Left lung (tissue), 10 donors: ENCODE measurements around the gene PCDH19. TPM values are rescaled to one million over a fixed set of nuclear protein-coding genes. Genes with fewer than 3 reads are reported as not detected.

Source experiments
- ATAC-seq: fragments of 200-7000 bp; cut with Tn5 transposase; one replicate; pipeline ENCODE4 v1.9.1; 2020; ENCODE audit warnings: moderate library complexity
- DNase-seq, 4 donors: peaks; one replicate each; pipeline ENCODE4 v3.0.0-alpha.2; 2013 to 2020
- H3K27ac ChIP-seq, 2 donors: fragments of 200-600 bp; sonication (generic) in 1 of 2; one replicate each; pipeline versions ENCODE4 v1.5.0 to v1.8.0; 2020 to 2021
- H3K27me3 ChIP-seq, 2 donors: fragments of 200-600 bp; sonication (generic) in 1 of 2; one replicate each; pipeline versions ENCODE4 v1.5.0 to v1.8.0; 2020 to 2021
- H3K36me3 ChIP-seq, 2 donors: fragments of 200-600 bp; sonication (generic) in 1 of 2; one replicate each; pipeline versions ENCODE4 v1.5.0 to v1.8.0; 2020 to 2021
- H3K4me1 ChIP-seq, 2 donors: fragments of 200-600 bp; one replicate each; pipeline ENCODE4 v1.8.0; 2021
- H3K4me3 ChIP-seq, 2 donors: fragments of 200-600 bp; sonication (generic) in 1 of 2; one replicate each; pipeline versions ENCODE4 v1.5.0 to v1.8.0; 2020 to 2021; ENCODE audit warnings: mild to moderate bottlenecking in 1 of 2
- H3K9me3 ChIP-seq, 2 donors: fragments of 200-600 bp; sonication (generic) in 1 of 2; one replicate each; pipeline versions ENCODE4 v1.5.0 to v1.8.0; 2020 to 2021
- intact Hi-C, 2 donors: fragments of 100-400 bp; cut with DNase I; formaldehyde crosslinking; loops; one replicate each; pipeline versions ENCODE4 v1.11.2 to v1.14.2; 2022
- polyA plus RNA-seq, 6 donors: library from polyadenylated mRNA; unstranded; fragments of 120-200 nt; gene quantifications; one replicate each; pipeline ENCODE4 v1.2.1, GENCODE V29; 2013; ENCODE audit not compliant: insufficient read length in 6 of 6
- total RNA-seq, 2 donors: library from RNA; stranded (reverse); fragmentation: NEBNext Ultra II Directional; extraction: Animal tissue kit (Norgen Biotek cat#: 25700); gene quantifications; one replicate each; pipeline ENCODE4 v1.2.1, GENCODE V29; 2021
- TF ChIP-seq, protein P1 (sequence below), 2 donors: fragments of 200-600 bp; sonication (generic) in 1 of 2; IDR thresholded peaks; one replicate each; pipeline versions ENCODE4 v1.5.0 to v1.8.0; 2021; ENCODE audit warnings: antibody characterized with exemption in 2 of 2
- donor health status: DM: no; HTN: yes; CAD: no.
- donor health status: DM: no; HTN: no; CAD: no.

The PCDH19 gene
- total and polyA plus RNA-seq, 8 donors, result 0.24 to 2.4 (median 1.2) TPM

DNA sequence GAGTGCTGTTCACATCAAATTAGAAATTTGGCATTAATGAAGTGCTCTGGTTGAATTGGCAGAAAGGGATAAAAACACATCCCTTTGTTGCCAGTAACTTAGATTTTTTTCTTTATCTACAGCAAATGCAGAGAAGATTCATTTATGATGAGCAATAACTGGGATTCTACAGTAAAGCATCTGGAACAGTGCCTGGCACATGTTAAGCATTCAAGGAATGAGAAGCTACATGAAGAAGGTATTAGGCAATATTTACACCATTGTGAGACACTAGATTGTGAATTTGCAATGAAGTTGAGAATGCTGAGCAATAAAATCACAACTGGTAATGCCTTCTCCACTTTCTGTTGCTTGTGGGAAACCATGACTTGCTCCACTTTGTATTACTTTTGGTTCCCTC, 33.5 kb downstream of the PCDH19 start:
- Histone ChIP-seq H3K4me3 (no peak overlapping the region), H3K4me1 (no peaks in the 10 kb centered on the region), H3K9me3 (no peaks in the 10 kb centered on the region), H3K36me3 (no peaks in the 10 kb centered on the region), H3K27me3 (peaks cover 0 to 10% of the 10 kb centered on the region in 2 donors), H3K27ac (no peak overlapping the region)
- DNase-seq, result no peak
- intact Hi-C loops, result no loop called here
- TF ChIP-seq, protein P1, sequence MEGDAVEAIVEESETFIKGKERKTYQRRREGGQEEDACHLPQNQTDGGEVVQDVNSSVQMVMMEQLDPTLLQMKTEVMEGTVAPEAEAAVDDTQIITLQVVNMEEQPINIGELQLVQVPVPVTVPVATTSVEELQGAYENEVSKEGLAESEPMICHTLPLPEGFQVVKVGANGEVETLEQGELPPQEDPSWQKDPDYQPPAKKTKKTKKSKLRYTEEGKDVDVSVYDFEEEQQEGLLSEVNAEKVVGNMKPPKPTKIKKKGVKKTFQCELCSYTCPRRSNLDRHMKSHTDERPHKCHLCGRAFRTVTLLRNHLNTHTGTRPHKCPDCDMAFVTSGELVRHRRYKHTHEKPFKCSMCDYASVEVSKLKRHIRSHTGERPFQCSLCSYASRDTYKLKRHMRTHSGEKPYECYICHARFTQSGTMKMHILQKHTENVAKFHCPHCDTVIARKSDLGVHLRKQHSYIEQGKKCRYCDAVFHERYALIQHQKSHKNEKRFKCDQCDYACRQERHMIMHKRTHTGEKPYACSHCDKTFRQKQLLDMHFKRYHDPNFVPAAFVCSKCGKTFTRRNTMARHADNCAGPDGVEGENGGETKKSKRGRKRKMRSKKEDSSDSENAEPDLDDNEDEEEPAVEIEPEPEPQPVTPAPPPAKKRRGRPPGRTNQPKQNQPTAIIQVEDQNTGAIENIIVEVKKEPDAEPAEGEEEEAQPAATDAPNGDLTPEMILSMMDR (IDR thresholded peaks at IDR 0.05), result no peak
- ATAC-seq, result no peak

DNA sequence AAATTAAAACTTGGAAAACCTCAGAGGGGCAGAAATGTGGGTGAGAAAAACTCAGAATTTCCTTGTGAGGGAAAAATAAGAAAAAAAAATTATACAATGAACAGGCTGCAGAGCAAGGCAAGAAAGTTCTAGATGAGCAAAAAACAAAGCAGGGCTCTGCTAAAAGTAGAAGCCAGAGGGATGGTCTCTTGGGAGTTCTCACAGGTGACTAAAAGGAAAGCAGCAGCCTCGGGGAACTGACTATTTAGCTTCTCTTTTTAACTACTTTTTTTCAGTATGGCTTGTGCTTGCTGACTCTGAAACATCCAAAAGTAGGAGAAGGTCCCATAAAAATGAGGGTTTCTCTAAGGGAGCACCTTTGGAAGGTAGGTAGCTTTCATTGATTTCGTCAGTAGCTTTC, 36.4 kb downstream of the PCDH19 start:
- Histone ChIP-seq H3K9me3 (no peaks in the 10 kb centered on the region), H3K27me3 (peaks cover 0 to 10% of the 10 kb centered on the region in 2 donors), H3K27ac (no peak overlapping the region), H3K4me3 (no peak overlapping the region), H3K4me1 (no peaks in the 10 kb centered on the region), H3K36me3 (no peaks in the 10 kb centered on the region)
- ATAC-seq, result no peak
- TF ChIP-seq, protein P1 (IDR thresholded peaks at IDR 0.05), result no peak
- DNase-seq, result no peak
- intact Hi-C loops, result no loop called here

DNA sequence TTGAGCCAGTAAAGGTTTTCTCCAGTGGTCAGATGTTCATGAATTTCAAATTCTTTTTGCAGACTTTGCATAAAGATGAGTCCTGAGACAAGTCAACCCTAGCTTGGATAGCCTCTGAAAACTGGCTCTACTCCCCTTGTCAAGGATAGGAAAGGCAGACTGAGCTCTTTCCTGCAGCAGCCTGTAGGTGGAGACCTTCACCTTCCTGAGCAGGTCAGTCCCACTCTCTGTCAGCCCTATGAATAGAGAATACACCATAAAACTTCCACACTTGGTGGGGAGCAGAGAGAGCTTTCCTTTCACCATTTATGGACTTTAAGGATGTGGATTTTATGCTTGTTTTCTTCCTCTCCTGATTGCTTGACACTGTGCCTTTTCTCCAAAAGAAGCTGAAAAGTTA, 41.9 kb downstream of the PCDH19 start:
- intact Hi-C loops, result no loop called here
- DNase-seq (no peak), ATAC-seq (peak; percentile 72)
- TF ChIP-seq, protein P1 (IDR thresholded peaks at IDR 0.05), result no peak
- Histone ChIP-seq H3K4me1 (no peaks in the 10 kb centered on the region), H3K36me3 (no peaks in the 10 kb centered on the region), H3K27ac (no peak overlapping the region), H3K4me3 (no peak overlapping the region), H3K9me3 (no peaks in the 10 kb centered on the region), H3K27me3 (no peaks in the 10 kb centered on the region)

DNA sequence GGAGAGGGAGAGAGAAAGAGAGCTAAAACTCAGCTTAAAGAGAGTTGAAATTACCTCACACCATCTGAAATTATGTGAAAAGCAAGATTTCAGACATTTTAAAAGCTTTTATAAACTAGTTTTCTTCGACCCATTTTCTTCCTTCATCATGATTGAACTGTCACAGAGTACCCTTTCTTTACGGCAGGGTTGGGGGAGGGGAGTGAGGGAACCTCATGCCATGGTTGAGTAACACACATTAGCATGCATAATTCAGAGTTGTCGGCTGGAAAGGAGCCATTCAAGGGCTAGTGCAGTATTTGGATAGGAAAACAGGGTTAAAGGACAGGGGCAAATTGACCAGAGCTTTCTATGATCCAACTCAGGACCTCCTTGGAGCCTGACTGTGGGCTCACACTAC, 46.2 kb downstream of the PCDH19 start:
- ATAC-seq (peak; percentile 36), DNase-seq (no peak)
- Histone ChIP-seq H3K36me3 (no peaks in the 10 kb centered on the region), H3K4me3 (no peak overlapping the region), H3K9me3 (no peaks in the 10 kb centered on the region), H3K27me3 (no peaks in the 10 kb centered on the region), H3K27ac (no peak overlapping the region), H3K4me1 (no peaks in the 10 kb centered on the region)
- intact Hi-C loops, result no loop called here
- TF ChIP-seq, protein P1 (IDR thresholded peaks at IDR 0.05), result no peak

DNA sequence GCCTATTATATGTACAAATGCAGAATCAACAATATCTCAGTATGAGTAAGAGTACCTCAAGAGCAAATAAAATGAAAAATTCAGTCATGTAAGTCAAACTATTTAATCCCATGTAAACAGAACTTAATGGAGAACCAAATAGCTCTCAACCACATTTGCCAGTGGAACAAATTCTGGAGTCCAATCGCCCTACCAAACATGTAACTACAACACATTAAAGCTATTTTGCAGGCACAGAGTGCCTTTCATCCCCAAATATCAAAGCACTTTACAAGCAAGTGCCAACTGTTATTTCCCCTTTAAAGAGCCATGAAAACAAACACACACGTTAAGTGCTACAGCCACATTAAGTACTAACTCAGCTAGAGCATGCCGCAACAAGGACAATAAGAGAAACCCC, 51.3 kb downstream of the PCDH19 start:
- Histone ChIP-seq H3K27ac (no peak overlapping the region), H3K9me3 (no peaks in the 10 kb centered on the region), H3K36me3 (no peaks in the 10 kb centered on the region), H3K4me1 (no peaks in the 10 kb centered on the region), H3K4me3 (no peak overlapping the region), H3K27me3 (peaks cover 0 to 5% of the 10 kb centered on the region in 2 donors)
- no peak for DNase-seq
- intact Hi-C loops, result no loop called here
- TF ChIP-seq, protein P1 (IDR thresholded peaks at IDR 0.05), result no peak
- ATAC-seq, result peak; percentile 34
